Nephron (organoid): Measurements from ENCODE around the gene TOP1.

Experiments used
- H3K27ac Mint-ChIP-seq, 3 experiments: 2 replicates each; pipeline ENCODE4 v1.8.0; 2020; ENCODE audit warnings: mixed read lengths in 3 of 3, mild to moderate bottlenecking in 2 of 3, moderate library complexity in 1 of 3
- H3K27me3 Mint-ChIP-seq: 2 replicates; pipeline ENCODE4 v1.8.0; 2021; ENCODE audit warnings: low read depth, mild to moderate bottlenecking, moderate library complexity, mixed read lengths
- H3K36me3 Mint-ChIP-seq: 2 replicates; pipeline ENCODE4 v1.8.0; 2020; ENCODE audit warnings: low read depth, mixed read lengths
- H3K4me1 Mint-ChIP-seq: 2 replicates; pipeline ENCODE4 v1.8.0; 2020; ENCODE audit warnings: mixed read lengths
- H3K4me3 Mint-ChIP-seq, 3 experiments: 2 replicates each; pipeline ENCODE4 v1.8.0; 2020; ENCODE audit warnings: mild to moderate bottlenecking in 3 of 3, mixed read lengths in 3 of 3, moderate library complexity in 2 of 3
- H3K9me3 Mint-ChIP-seq: 2 replicates; pipeline ENCODE4 v1.8.0; 2020; ENCODE audit warnings: mixed read lengths
- TF ChIP-seq, protein P1 (sequence below), 3 experiments: fragments of 200-600 bp; sonication (generic); IDR thresholded peaks; one replicate each; pipeline ENCODE4 v1.5.0; 2021; ENCODE audit warnings: antibody characterized with exemption in 3 of 3; ENCODE audit not compliant: unreplicated experiment in 3 of 3

Gene TOP1

DNA sequence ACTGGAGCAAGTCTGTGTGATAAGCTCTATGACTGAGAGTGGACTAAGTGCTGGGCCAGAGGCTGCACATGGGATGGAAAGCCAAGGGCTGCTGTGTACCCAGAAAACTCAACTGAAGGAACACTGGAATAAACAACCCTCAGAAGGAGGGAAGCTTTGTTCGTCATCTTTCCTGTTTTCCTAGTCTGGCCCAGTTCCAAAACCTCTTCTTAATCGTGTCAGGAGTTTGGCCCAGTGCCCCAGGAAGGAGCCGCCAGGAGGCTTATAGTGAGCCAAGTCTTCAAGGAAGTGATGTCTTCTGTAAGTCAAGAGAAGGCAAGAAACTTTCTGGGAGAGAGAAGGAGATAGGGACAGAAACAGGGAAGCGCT is 23.3 kb upstream of the TOP1 start:
- Mint-ChIP-seq H3K4me3 (peak overlapping the region in 2 of 3 experiments; percentile 7 to 40), H3K27me3 (peaks cover 14% of the 10 kb centered on the region), H3K27ac (peak overlapping the region; percentile 78 to 98 (median 97)), H3K9me3 (peaks cover 11% of the 10 kb centered on the region), H3K36me3 (no peaks in the 10 kb centered on the region), H3K4me1 (peaks cover 44% of the 10 kb centered on the region)
- TF ChIP-seq, protein P1, sequence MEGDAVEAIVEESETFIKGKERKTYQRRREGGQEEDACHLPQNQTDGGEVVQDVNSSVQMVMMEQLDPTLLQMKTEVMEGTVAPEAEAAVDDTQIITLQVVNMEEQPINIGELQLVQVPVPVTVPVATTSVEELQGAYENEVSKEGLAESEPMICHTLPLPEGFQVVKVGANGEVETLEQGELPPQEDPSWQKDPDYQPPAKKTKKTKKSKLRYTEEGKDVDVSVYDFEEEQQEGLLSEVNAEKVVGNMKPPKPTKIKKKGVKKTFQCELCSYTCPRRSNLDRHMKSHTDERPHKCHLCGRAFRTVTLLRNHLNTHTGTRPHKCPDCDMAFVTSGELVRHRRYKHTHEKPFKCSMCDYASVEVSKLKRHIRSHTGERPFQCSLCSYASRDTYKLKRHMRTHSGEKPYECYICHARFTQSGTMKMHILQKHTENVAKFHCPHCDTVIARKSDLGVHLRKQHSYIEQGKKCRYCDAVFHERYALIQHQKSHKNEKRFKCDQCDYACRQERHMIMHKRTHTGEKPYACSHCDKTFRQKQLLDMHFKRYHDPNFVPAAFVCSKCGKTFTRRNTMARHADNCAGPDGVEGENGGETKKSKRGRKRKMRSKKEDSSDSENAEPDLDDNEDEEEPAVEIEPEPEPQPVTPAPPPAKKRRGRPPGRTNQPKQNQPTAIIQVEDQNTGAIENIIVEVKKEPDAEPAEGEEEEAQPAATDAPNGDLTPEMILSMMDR (IDR thresholded peaks at IDR 0.05; ENCODE audit: unreplicated experiment in 3 of 3), result no peak

DNA sequence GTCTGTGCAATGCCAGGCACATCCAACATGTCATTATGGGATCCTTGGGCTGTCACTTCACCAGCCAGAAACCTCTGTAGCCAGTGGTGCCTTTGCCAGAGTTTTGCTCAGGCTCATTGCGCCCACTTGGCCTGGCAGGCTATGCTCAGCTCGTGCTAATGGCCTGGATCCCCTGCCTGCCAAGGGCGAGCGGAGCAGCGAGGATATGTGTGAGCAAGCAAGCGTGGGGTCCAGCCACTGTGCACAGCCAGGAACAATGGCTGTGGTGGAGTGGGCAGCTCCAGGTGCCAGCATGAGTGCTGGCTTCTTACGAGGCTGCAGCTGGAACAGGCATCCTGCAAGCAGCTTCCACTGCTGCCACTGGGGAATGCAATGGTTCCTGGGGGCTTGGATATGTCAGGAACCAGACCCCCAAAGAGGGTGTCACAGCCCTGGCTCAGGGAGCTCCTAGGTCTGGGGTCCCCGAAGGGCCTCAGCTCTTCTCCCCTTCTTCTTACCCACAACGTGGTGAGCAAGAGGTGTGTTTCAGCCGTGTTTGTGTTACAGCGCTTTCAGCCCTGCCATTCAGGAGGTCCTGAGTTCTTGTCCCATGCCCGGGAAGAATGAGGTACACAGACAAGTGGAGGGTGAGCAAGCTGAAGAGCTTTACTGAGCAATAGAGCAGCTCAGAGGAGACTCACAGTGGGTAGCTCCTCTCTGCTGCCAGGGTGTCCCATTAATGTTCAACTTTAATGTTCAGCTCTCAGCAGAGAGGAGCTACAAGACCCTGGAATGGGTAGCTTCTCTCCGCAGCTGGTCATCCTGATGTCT is 22.3 kb upstream of the TOP1 start:
- Mint-ChIP-seq H3K4me1 (peaks cover 44% of the 10 kb centered on the region), H3K27me3 (peaks cover 14% of the 10 kb centered on the region), H3K27ac (peak overlapping the region in 2 of 3 experiments; percentile 97 to 98), H3K36me3 (no peaks in the 10 kb centered on the region), H3K4me3 (no peak overlapping the region), H3K9me3 (peaks cover 11% of the 10 kb centered on the region)
- TF ChIP-seq, protein P1 (IDR thresholded peaks at IDR 0.05; ENCODE audit: unreplicated experiment in 3 of 3), result no peak

DNA sequence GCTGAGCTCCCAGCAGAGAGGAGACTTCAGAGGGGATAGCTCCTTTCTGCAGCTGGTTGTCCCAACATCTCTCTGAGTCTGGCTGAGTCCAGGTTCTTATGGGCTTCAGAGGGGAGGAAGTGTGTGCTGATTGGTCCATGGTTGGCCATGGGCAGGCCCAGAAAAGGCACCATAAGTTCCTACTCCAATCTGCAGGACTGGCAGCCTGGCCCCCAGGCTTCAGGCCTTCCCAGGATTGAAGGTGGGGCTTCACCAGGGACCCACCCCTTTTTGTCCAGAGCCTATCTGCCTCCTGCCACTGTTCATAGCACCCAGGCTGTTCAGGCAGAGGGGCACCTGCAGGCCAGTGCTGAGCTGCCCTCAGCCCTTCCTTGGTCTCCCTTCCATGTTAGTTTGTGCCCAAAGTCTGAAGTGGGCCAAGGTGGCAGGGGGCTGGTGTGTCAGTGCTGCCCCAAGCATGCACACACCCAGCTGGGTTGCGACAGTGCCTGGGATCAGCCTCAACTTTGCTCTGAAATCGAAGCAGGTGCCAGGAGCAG is 21.6 kb upstream of the TOP1 start:
- Mint-ChIP-seq H3K27me3 (peaks cover 14% of the 10 kb centered on the region), H3K4me3 (no peak overlapping the region), H3K36me3 (no peaks in the 10 kb centered on the region), H3K27ac (no peak overlapping the region), H3K4me1 (peaks cover 51% of the 10 kb centered on the region), H3K9me3 (peaks cover 11% of the 10 kb centered on the region)
- TF ChIP-seq, protein P1 (IDR thresholded peaks at IDR 0.05; ENCODE audit: unreplicated experiment in 3 of 3), result no peak

DNA sequence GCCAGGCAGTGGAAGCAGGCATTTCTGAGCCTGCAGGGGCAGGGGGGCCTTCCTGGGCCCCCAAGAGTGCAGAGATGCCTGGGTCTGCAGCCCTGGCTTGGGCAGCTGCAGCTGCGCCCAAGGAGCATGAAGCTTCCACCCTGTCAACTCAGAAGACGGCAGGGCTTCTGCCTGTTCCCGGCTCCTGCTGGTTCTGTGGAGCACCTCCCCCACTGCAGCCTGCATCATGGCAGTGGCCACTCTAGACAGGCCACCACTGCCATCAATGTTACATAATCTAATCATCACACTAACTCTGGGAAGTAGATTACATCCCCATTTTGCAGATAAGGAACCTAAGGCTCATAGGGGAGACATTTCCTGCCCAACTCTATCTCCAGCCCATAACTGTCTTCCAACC is 21.1 kb upstream of the TOP1 start:
- TF ChIP-seq, protein P1 (IDR thresholded peaks at IDR 0.05; ENCODE audit: unreplicated experiment in 3 of 3), result no peak
- Mint-ChIP-seq H3K27me3 (peaks cover 14% of the 10 kb centered on the region), H3K27ac (peak overlapping the region; percentile 21 to 93 (median 40)), H3K9me3 (peaks cover 11% of the 10 kb centered on the region), H3K4me3 (no peak overlapping the region), H3K4me1 (peaks cover 56% of the 10 kb centered on the region), H3K36me3 (no peaks in the 10 kb centered on the region)

DNA sequence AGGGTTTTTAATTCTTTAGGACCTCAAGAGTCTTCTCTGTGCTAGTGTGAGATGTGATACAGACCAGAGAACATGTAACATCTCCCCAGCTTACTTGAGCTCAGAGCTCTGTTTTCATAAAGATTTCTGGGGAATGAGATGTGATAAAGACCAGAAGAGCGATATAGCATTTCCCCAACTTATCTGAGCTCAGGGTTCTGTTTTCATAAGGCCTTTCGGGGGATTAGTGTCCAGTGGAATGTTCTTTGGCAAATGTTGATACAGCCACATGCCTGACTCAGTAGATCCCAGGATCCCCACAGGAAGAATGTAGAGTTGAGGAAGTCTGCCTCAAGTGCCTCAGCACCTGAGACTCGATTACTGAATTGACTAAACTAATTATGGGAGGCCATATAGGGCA is 18.7 kb upstream of the TOP1 start:
- H3K9me3 Mint-ChIP-seq, result peaks cover 9% of the 10 kb centered on the region
- no peak overlapping the region for H3K4me3 Mint-ChIP-seq
- H3K27ac Mint-ChIP-seq, result peak overlapping the region in 2 of 3 experiments; percentile 6 to 48
- no peaks in the 10 kb centered on the region for H3K36me3 Mint-ChIP-seq
- peaks cover 14% of the 10 kb centered on the region for H3K27me3 Mint-ChIP-seq
- TF ChIP-seq, protein P1 (IDR thresholded peaks at IDR 0.05; ENCODE audit: unreplicated experiment in 3 of 3), result no peak
- peaks cover 45% of the 10 kb centered on the region for H3K4me1 Mint-ChIP-seq
